Vagina (tissue), 2 donors: ENCODE measurements around the gene TRMT61A. TPM values are rescaled to one million over a fixed set of nuclear protein-coding genes. Genes with fewer than 3 reads are reported as not detected.
A peak's percentile ranks its signal among the peaks of the same experiment; 100 is the strongest.

Experiments
- DNase-seq, 2 donors: peaks; one replicate each; pipeline ENCODE4 v3.0.0-alpha.2; 2017; ENCODE audit errors: extremely low spot score in 2 of 2
- H3K27ac ChIP-seq: fragments of 200-600 bp; sonication (generic); one replicate; pipeline ENCODE4 v1.5.1; 2019
- H3K27me3 ChIP-seq: fragments of 200-600 bp; sonication (generic); one replicate; pipeline ENCODE4 v1.5.1; 2019
- H3K36me3 ChIP-seq, 2 donors: fragments of 200-600 bp; sonication (generic); one replicate each; pipeline ENCODE4 v1.5.1; 2017 to 2019
- H3K4me1 ChIP-seq: fragments of 200-600 bp; sonication (generic); one replicate; pipeline ENCODE4 v1.5.1; 2019
- H3K4me3 ChIP-seq, 2 donors: fragments of 200-600 bp; sonication (generic); 1 replicate in 1 of 2; 2 replicates in 1 of 2; pipeline ENCODE4 v1.5.1; 2016 to 2019
- H3K9me3 ChIP-seq: fragments of 200-600 bp; sonication (generic); one replicate; pipeline ENCODE4 v1.5.1; 2019
- POLR2A ChIP-seq, 2 donors: fragments of 450-650 bp; IDR thresholded peaks; one replicate each; pipeline ENCODE4 v1.6.1; 2017; ENCODE audit warnings: antibody characterized with exemption in 2 of 2, mild to moderate bottlenecking in 2 of 2, moderate library complexity in 2 of 2
- POLR2AphosphoS5 ChIP-seq, 2 donors: sonication (generic); formaldehyde crosslinking; IDR thresholded peaks; one replicate each; pipeline ENCODE4 v1.9.0; 2017; ENCODE audit warnings: antibody characterized with exemption in 2 of 2, mild to moderate bottlenecking in 2 of 2, low read depth in 1 of 2; ENCODE audit not compliant: insufficient read depth in 1 of 2
- intact Hi-C: fragments of 100-400 bp; cut with DNase I; formaldehyde crosslinking; loops from one replicate; pipeline ENCODE4 v1.15.1; 2023
- total RNA-seq: library from RNA; depleted of rRNA; stranded (reverse); fragments of >200 nt; gene quantifications from one replicate; pipeline ENCODE4 v1.2.3, GENCODE V29; 2016
- TF ChIP-seq, protein P1 (sequence below), 3 experiments: fragments of 450-650 bp in 2 of 3; fragments of 200-600 bp in 1 of 3; sonication (generic) in 1 of 3; IDR thresholded peaks; one replicate each; pipeline ENCODE4 v1.5.1; 2017 to 2019; ENCODE audit warnings: antibody characterized with exemption in 3 of 3, mild to moderate bottlenecking in 2 of 3, moderate library complexity in 2 of 3

TRMT61A gene
- total RNA-seq, 1 donor from 2014 or later = 17.7 TPM

DNA sequence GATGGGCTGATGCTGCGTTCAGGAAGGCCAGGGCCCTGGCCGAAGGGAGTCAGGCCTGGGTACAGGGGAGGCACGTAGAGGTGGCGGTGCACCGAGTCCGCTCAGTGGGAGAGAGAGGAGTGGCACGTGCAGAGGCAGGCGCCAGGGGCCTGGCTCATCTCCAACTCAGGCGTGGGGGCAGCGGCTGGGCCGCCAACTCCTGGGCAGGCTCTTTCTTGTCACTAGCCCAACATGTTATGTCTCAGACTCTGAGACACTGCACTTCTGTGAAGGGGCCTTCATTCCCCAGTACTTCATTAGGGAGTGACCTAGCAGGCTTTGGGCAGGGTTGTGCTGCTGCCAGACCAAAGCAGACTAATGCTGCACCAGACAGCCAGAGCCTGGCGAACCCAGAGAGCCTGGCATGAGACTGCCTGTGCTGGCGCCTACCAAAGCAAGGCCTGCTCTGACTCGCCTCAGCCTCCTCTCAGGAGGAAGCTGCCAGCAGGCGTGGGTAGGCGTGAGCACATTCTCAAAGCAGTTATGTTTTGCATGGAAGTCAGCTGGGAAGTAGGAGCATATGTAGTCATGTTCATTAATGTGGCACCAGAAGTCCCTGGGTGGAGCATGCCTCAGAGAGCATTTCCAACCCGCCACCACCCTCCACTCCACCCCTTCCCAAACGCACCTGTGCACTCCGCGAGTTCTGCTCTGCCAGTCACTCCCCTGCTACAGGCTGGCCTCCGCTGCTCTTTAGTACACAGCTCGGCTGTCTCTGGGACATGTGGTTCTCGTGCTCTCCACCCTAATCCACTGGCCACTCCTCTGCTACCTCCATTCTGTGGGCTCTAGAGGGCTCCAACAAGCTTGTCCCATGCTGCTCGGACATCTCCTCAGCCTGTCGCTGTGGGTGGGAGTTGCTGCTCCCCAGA is 16.0 kb upstream of the TRMT61A start:
- DNase-seq = no peak
- Histone ChIP-seq H3K9me3 (no peaks in the 10 kb centered on the region), H3K27ac (peak overlapping the region; percentile 69), H3K36me3 (no peaks in the 10 kb centered on the region), H3K4me3 (no peak overlapping the region), H3K4me1 (peaks cover 33% of the 10 kb centered on the region), H3K27me3 (no peaks in the 10 kb centered on the region)
- intact Hi-C loops = no loop called here
- TF ChIP-seq, protein P1, sequence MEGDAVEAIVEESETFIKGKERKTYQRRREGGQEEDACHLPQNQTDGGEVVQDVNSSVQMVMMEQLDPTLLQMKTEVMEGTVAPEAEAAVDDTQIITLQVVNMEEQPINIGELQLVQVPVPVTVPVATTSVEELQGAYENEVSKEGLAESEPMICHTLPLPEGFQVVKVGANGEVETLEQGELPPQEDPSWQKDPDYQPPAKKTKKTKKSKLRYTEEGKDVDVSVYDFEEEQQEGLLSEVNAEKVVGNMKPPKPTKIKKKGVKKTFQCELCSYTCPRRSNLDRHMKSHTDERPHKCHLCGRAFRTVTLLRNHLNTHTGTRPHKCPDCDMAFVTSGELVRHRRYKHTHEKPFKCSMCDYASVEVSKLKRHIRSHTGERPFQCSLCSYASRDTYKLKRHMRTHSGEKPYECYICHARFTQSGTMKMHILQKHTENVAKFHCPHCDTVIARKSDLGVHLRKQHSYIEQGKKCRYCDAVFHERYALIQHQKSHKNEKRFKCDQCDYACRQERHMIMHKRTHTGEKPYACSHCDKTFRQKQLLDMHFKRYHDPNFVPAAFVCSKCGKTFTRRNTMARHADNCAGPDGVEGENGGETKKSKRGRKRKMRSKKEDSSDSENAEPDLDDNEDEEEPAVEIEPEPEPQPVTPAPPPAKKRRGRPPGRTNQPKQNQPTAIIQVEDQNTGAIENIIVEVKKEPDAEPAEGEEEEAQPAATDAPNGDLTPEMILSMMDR (IDR thresholded peaks at IDR 0.05) = no peak
- peak; percentile 72 for TF ChIP-seq POLR2AphosphoS5 (IDR thresholded peaks at IDR 0.05; ENCODE audit: insufficient read depth in 1 of 2, low read depth in 1 of 2)

DNA sequence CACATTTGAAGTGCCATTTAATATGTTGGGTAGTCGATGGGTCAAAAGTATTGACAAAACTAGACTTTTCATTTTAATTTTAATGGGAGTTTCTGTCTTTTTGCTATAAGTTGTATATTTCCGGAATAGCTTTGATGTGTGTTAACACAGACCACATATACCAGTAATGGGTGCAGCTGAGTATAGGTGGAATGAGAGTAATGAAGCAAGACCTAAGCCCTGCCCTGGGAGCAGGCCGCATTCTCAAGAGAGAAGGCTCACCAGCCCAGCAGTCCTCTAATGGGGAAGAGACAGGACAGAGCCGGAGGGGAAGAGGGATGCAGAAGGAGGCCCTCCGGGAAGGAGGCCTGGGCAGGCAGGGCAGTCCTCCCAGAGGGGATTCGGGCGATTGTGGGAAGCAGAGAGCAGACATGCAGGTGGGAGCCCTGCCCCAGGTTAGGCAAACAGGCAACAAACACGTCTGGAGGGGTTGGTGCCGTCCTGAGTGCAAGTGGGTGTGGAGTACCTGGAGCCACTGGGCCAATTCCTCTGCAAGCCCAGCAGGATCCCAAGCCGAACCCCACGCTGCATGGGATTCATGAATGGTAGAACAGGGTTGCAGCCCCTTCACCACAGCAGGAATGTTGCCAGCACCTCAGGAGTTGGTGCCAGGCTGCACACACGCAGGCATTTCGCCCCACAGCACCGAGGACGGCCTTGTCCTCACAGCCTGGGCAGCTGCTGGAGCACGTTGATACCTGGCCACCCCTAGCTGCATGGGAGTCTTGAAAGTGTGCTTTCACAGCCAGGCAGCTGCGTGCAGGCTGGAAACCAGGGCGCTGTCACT is 14.2 kb upstream of the TRMT61A start:
- no peaks in the 10 kb centered on the region for H3K9me3 ChIP-seq
- no peak overlapping the region for H3K27ac ChIP-seq
- H3K4me3 ChIP-seq = no peak overlapping the region
- H3K4me1 ChIP-seq = peaks cover 52% of the 10 kb centered on the region
- intact Hi-C loops = no loop called here
- H3K36me3 ChIP-seq = no peaks in the 10 kb centered on the region
- DNase-seq = no peak
- TF ChIP-seq POLR2A (IDR thresholded peaks at IDR 0.05) = no peak
- no peak for TF ChIP-seq POLR2AphosphoS5 (IDR thresholded peaks at IDR 0.05; ENCODE audit: insufficient read depth in 1 of 2, low read depth in 1 of 2)
- TF ChIP-seq, protein P1 (IDR thresholded peaks at IDR 0.05) = no peak
- no peaks in the 10 kb centered on the region for H3K27me3 ChIP-seq

DNA sequence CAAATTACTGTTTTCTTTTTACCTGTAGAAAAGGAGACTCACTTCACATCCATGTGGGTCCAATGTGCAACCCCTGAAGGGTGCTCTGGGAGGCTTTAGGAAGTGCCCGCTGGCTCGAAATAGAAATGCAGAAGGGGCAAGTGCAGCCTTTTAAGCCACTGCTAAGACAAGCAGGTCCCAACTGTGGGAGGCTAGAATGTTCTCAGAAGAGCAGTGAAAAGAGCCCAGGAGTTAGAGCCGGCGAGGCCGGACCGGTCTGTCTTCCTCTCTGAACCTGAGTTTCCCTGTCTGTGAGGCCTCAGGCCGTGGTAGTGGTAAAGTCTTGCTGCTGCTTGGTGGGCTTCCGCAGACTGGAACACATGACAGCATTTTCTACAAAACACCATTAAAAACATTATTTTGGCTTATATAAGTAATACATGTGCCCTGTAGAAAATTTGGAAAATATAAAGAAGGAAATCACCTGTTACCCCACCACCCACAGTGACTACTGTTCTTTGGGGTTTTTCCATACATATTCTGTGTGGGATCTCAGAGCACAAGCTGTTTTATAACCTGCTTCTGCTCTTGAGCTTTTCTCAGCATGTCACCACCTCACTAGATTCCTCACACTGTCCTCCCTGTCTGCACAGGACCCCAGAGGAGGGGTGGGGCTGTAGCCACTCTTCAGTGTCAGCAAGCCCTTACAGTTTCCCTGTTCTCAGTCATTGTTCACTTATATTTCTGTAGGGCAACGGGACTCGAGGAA is 12.4 kb upstream of the TRMT61A start:
- H3K27me3 ChIP-seq = no peaks in the 10 kb centered on the region
- intact Hi-C loops = no loop called here
- no peak overlapping the region for H3K27ac ChIP-seq
- H3K4me1 ChIP-seq = peaks cover 63% of the 10 kb centered on the region
- no peaks in the 10 kb centered on the region for H3K36me3 ChIP-seq
- H3K4me3 ChIP-seq = no peak overlapping the region
- no peak for DNase-seq
- TF ChIP-seq POLR2A (IDR thresholded peaks at IDR 0.05) = no peak
- TF ChIP-seq POLR2AphosphoS5 (IDR thresholded peaks at IDR 0.05; ENCODE audit: insufficient read depth in 1 of 2, low read depth in 1 of 2) = no peak
- TF ChIP-seq, protein P1 (IDR thresholded peaks at IDR 0.05) = no peak
- H3K9me3 ChIP-seq = no peaks in the 10 kb centered on the region

DNA sequence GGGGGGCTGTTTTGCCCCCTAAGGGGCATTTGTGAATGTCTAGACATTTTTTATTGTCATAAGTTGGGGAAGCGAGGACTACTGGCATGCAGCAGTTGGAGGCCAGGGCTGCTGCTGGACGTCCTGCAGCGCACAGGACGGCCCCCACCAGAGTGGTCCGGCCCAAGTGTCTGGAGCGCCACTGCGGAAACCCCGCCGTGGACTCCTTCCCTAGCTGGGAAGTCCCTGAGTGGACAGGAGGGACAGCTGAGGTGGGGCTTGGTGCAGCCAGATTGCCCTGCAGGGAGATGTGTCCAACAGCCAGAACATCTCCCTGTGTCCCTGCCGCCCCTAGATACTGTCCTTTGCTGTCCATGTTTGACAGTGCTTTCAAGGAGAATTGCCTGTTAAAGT is 11.8 kb upstream of the TRMT61A start:
- no peaks in the 10 kb centered on the region for H3K9me3 ChIP-seq
- H3K4me3 ChIP-seq = no peak overlapping the region
- no peaks in the 10 kb centered on the region for H3K36me3 ChIP-seq
- no peak overlapping the region for H3K27ac ChIP-seq
- H3K4me1 ChIP-seq = peaks cover 68% of the 10 kb centered on the region
- H3K27me3 ChIP-seq = no peaks in the 10 kb centered on the region
- DNase-seq = no peak
- intact Hi-C loops = no loop called here
- TF ChIP-seq, protein P1 (IDR thresholded peaks at IDR 0.05) = no peak
- TF ChIP-seq POLR2AphosphoS5 (IDR thresholded peaks at IDR 0.05; ENCODE audit: insufficient read depth in 1 of 2, low read depth in 1 of 2) (no peak), POLR2A (IDR thresholded peaks at IDR 0.05) (no peak)
